ENCODE measurements around the gene UNC5A. TPM values are rescaled to one million over a fixed set of nuclear protein-coding genes. Genes with fewer than 3 reads are reported as not detected.

The UNC5A gene
- total RNA-seq, 4 donors from 2014 or later: 0.19 TPM; not detected in 3

GRCh38 chr5:176850371-176851245, 40.2 kb downstream of the UNC5A start:
- intact Hi-C loops (cut with DNase I): no loop called here
- 74 to 78% methylated on average over 11 to 15 of the region's 21 CpGs for WGBS, 2 donors
- H3K27me3 ChIP-seq: peaks cover 0 to 96% (median 0%) of the 10 kb centered on the region in 4 donors
- H3K9me3 ChIP-seq: no peaks in the 10 kb centered on the region
- H3K4me3 ChIP-seq: no peak overlapping the region
- H3K36me3 ChIP-seq: no peaks in the 10 kb centered on the region
- TF ChIP-seq CTCF (IDR thresholded peaks at IDR 0.05) (no peak), POLR2A (IDR thresholded peaks at IDR 0.05) (no peak)
- H3K4me1 ChIP-seq: no peaks in the 10 kb centered on the region
- H3K27ac ChIP-seq: no peak overlapping the region
- no peak for DNase-seq

- H3K4me1 ChIP-seq: no peaks in the 10 kb centered on the region
- H3K27me3 ChIP-seq: peaks cover 0 to 96% (median 0%) of the 10 kb centered on the region in 4 donors
- DNase-seq: no peak
- no peaks in the 10 kb centered on the region for H3K36me3 ChIP-seq
- TF ChIP-seq POLR2A (IDR thresholded peaks at IDR 0.05) (no peak), CTCF (IDR thresholded peaks at IDR 0.05) (no peak)
- WGBS, 2 donors: 63 to 78% methylated on average over 2 to 5 of the region's 12 CpGs
- H3K4me3 ChIP-seq: no peak overlapping the region
- no peaks in the 10 kb centered on the region for H3K9me3 ChIP-seq
- H3K27ac ChIP-seq: no peak overlapping the region
- intact Hi-C loops (cut with DNase I): no loop called here
Observed at GRCh38 chr5:176851380-176851779, 41.0 kb downstream of the UNC5A start.

DNA sequence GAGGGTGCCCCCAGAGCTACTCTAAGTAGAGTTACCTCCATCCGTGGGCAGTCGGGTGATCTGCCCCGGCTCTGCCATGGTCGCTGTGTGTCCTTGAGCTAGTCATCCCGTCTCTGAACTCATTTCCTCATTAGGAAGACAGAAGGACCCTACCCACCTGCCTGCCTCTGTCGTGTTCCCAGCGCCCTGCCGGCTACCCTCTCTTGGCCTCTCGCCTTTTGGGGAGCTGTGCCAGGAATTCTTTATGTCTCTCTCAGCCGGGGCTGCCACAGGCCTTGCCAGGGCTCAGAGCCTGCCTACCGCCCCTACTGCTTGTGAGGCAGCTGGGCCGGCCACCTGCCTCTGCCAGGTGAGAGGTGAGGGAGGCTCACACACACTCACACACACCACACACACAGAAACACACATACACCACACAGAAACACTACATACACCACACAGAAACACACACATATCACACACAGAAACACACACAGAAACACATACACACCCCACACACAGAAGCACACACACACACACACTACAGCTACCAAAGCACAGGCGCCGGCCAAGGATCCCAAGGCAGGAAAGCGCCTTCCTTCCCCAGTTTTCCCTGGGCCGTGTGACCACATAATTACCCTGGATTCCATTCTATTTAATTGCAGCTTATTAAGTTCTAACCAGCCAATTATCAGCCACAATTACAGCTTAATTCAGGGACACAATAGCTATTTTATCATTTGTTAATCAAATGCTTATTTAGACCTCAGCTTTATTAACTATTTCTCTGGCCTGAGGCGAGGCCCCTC, 41.7 kb downstream of the UNC5A start:
- intact Hi-C loops (cut with DNase I): no loop called here
- Histone ChIP-seq H3K9me3 (no peaks in the 10 kb centered on the region), H3K27me3 (peaks cover 0 to 96% (median 0%) of the 10 kb centered on the region in 4 donors), H3K27ac (no peak overlapping the region), H3K4me3 (no peak overlapping the region), H3K4me1 (no peaks in the 10 kb centered on the region), H3K36me3 (no peaks in the 10 kb centered on the region)
- no peak for TF ChIP-seq CTCF (IDR thresholded peaks at IDR 0.05)
- no peak for TF ChIP-seq POLR2A (IDR thresholded peaks at IDR 0.05)
- no peak for DNase-seq
- WGBS, 2 donors: 47 to 58% methylated on average over 14 to 16 of the region's 17 CpGs

GRCh38 chr5:176853151-176853778, 42.9 kb downstream of the UNC5A start:
- Histone ChIP-seq H3K27ac (no peak overlapping the region), H3K36me3 (no peaks in the 10 kb centered on the region), H3K4me3 (no peak overlapping the region), H3K27me3 (peaks cover 0 to 96% (median 0%) of the 10 kb centered on the region in 4 donors), H3K9me3 (no peaks in the 10 kb centered on the region), H3K4me1 (no peaks in the 10 kb centered on the region)
- intact Hi-C loops (cut with DNase I): no loop called here
- no peak for DNase-seq
- TF ChIP-seq CTCF (IDR thresholded peaks at IDR 0.05): no peak
- 10 to 33% methylated on average over 2 to 3 of the region's 20 CpGs for WGBS, 2 donors
